ENCODE results near the gene VASN. TPM values are rescaled to one million over a fixed set of nuclear protein-coding genes. Genes with fewer than 3 reads are reported as not detected.

The VASN gene
- total RNA-seq, 2 donors from 2014 or later: 0.11 to 0.29 TPM

- H3K4me3 Mint-ChIP-seq: no peak overlapping the region
- H3K9me3 Mint-ChIP-seq: no peaks in the 10 kb centered on the region
- ATAC-seq (replicated peaks): no peak
- H3K27ac Mint-ChIP-seq: peak overlapping the region; percentile 25
- H3K36me3 Mint-ChIP-seq (ENCODE audit: low read depth): peaks cover 10% of the 10 kb centered on the region
- no peaks in the 10 kb centered on the region for H3K27me3 Mint-ChIP-seq
- H3K4me1 Mint-ChIP-seq: no peaks in the 10 kb centered on the region
Observed at GRCh38 chr16:4369007-4369733, 2.5 kb upstream of the VASN start.

- Mint-ChIP-seq H3K4me3 (no peak overlapping the region), H3K4me1 (no peaks in the 10 kb centered on the region), H3K36me3 (ENCODE audit: low read depth) (peaks cover 8% of the 10 kb centered on the region), H3K27ac (peak overlapping the region; percentile 59), H3K27me3 (no peaks in the 10 kb centered on the region), H3K9me3 (no peaks in the 10 kb centered on the region)
- no peak for ATAC-seq (replicated peaks)
Observed at GRCh38 chr16:4370151-4370550, 1.5 kb upstream of the VASN start.

GRCh38 chr16:4370570-4371356 is 885 bp upstream of the VASN start:
- H3K4me3 Mint-ChIP-seq: peak overlapping the region; percentile 16
- no peak for ATAC-seq (replicated peaks)
- no peak overlapping the region for H3K27ac Mint-ChIP-seq
- H3K9me3 Mint-ChIP-seq: no peaks in the 10 kb centered on the region
- no peaks in the 10 kb centered on the region for H3K4me1 Mint-ChIP-seq
- H3K27me3 Mint-ChIP-seq: no peaks in the 10 kb centered on the region
- peaks cover 8% of the 10 kb centered on the region for H3K36me3 Mint-ChIP-seq (ENCODE audit: low read depth)

- H3K4me3 Mint-ChIP-seq: peak overlapping the region; percentile 54
- peaks cover 8% of the 10 kb centered on the region for H3K36me3 Mint-ChIP-seq (ENCODE audit: low read depth)
- ATAC-seq (replicated peaks): peak; percentile 65
- H3K9me3 Mint-ChIP-seq: no peaks in the 10 kb centered on the region
- H3K27ac Mint-ChIP-seq: no peak overlapping the region
- no peaks in the 10 kb centered on the region for H3K4me1 Mint-ChIP-seq
- H3K27me3 Mint-ChIP-seq: no peaks in the 10 kb centered on the region
Observed at GRCh38 chr16:4372001-4372577, 441 bp downstream of the VASN start.

GRCh38 chr16:4372578-4373355 is 1.1 kb downstream of the VASN start:
- no peaks in the 10 kb centered on the region for H3K9me3 Mint-ChIP-seq
- H3K36me3 Mint-ChIP-seq (ENCODE audit: low read depth): peaks cover 1% of the 10 kb centered on the region
- H3K27ac Mint-ChIP-seq: no peak overlapping the region
- H3K4me1 Mint-ChIP-seq: no peaks in the 10 kb centered on the region
- H3K27me3 Mint-ChIP-seq: no peaks in the 10 kb centered on the region
- peak overlapping the region; percentile 54 for H3K4me3 Mint-ChIP-seq
- ATAC-seq (replicated peaks): no peak

- Mint-ChIP-seq H3K4me1 (no peaks in the 10 kb centered on the region), H3K27ac (peak overlapping the region; percentile 44), H3K36me3 (ENCODE audit: low read depth) (no peaks in the 10 kb centered on the region), H3K27me3 (no peaks in the 10 kb centered on the region), H3K9me3 (no peaks in the 10 kb centered on the region), H3K4me3 (no peak overlapping the region)
- ATAC-seq (replicated peaks): no peak
Observed at GRCh38 chr16:4373356-4373908, 1.8 kb downstream of the VASN start.

- Mint-ChIP-seq H3K36me3 (ENCODE audit: low read depth) (no peaks in the 10 kb centered on the region), H3K4me3 (no peak overlapping the region), H3K9me3 (no peaks in the 10 kb centered on the region), H3K27me3 (no peaks in the 10 kb centered on the region), H3K4me1 (no peaks in the 10 kb centered on the region), H3K27ac (peak overlapping the region; percentile 44)
- no peak for ATAC-seq (replicated peaks)
Observed at GRCh38 chr16:4373909-4374742, 2.5 kb downstream of the VASN start.

GRCh38 chr16:4375717-4376116 is 4.1 kb downstream of the VASN start:
- Mint-ChIP-seq H3K4me3 (no peak overlapping the region), H3K4me1 (no peaks in the 10 kb centered on the region)
- no peak for ATAC-seq (replicated peaks)

GRCh38 chr16:4376126-4376892 is 4.7 kb downstream of the VASN start:
- H3K27ac Mint-ChIP-seq: no peak overlapping the region
- no peaks in the 10 kb centered on the region for H3K27me3 Mint-ChIP-seq
- H3K4me3 Mint-ChIP-seq: no peak overlapping the region
- no peaks in the 10 kb centered on the region for H3K36me3 Mint-ChIP-seq (ENCODE audit: low read depth)
- H3K9me3 Mint-ChIP-seq: no peaks in the 10 kb centered on the region
- no peaks in the 10 kb centered on the region for H3K4me1 Mint-ChIP-seq
- no peak for ATAC-seq (replicated peaks)

More at GRCh38 chr16:4375717-4376116, 4.1 kb downstream of the VASN start:
- Mint-ChIP-seq H3K27me3 (no peaks in the 10 kb centered on the region), H3K27ac (peak overlapping the region; percentile 30), H3K9me3 (no peaks in the 10 kb centered on the region), H3K36me3 (ENCODE audit: low read depth) (no peaks in the 10 kb centered on the region)

GRCh38 chr16:4376893-4377572 is 5.4 kb downstream of the VASN start:
- H3K27ac Mint-ChIP-seq: peak overlapping the region; percentile 83
- no peaks in the 10 kb centered on the region for H3K4me1 Mint-ChIP-seq
- ATAC-seq (replicated peaks): no peak
- no peaks in the 10 kb centered on the region for H3K9me3 Mint-ChIP-seq
- peaks cover 5% of the 10 kb centered on the region for H3K36me3 Mint-ChIP-seq (ENCODE audit: low read depth)
- no peaks in the 10 kb centered on the region for H3K27me3 Mint-ChIP-seq
- H3K4me3 Mint-ChIP-seq: no peak overlapping the region

- peak overlapping the region; percentile 83 for H3K27ac Mint-ChIP-seq
- no peak for ATAC-seq (replicated peaks)
- H3K27me3 Mint-ChIP-seq: no peaks in the 10 kb centered on the region
- no peaks in the 10 kb centered on the region for H3K4me1 Mint-ChIP-seq
- no peak overlapping the region for H3K4me3 Mint-ChIP-seq
- no peaks in the 10 kb centered on the region for H3K9me3 Mint-ChIP-seq
- peaks cover 5% of the 10 kb centered on the region for H3K36me3 Mint-ChIP-seq (ENCODE audit: low read depth)
Observed at GRCh38 chr16:4377573-4378154, 6.0 kb downstream of the VASN start.

GRCh38 chr16:4378161-4378666 is 6.6 kb downstream of the VASN start:
- peaks cover 9% of the 10 kb centered on the region for H3K36me3 Mint-ChIP-seq (ENCODE audit: low read depth)
- H3K4me3 Mint-ChIP-seq: no peak overlapping the region
- no peaks in the 10 kb centered on the region for H3K27me3 Mint-ChIP-seq
- no peaks in the 10 kb centered on the region for H3K9me3 Mint-ChIP-seq
- no peak for ATAC-seq (replicated peaks)
- H3K27ac Mint-ChIP-seq: peak overlapping the region; percentile 83
- H3K4me1 Mint-ChIP-seq: no peaks in the 10 kb centered on the region

All from activated T-helper 17 cell treated with anti-CD3 and anti-CD28 coated beads, Interleukin-2, amount 50 U/mL, for 72 hours (primary cell).